COLO829 (cell line): ENCODE data around the gene HDAC4.

Experiments
- DNase-seq: peaks from one replicate; pipeline ENCODE4 v3.0.0; 2012; ENCODE audit warnings: low spot score

The HDAC4 gene

GRCh38 chr2:239140346-239141020 is 260.3 kb downstream of the HDAC4 start:
- DNase-seq: no peak

DNA sequence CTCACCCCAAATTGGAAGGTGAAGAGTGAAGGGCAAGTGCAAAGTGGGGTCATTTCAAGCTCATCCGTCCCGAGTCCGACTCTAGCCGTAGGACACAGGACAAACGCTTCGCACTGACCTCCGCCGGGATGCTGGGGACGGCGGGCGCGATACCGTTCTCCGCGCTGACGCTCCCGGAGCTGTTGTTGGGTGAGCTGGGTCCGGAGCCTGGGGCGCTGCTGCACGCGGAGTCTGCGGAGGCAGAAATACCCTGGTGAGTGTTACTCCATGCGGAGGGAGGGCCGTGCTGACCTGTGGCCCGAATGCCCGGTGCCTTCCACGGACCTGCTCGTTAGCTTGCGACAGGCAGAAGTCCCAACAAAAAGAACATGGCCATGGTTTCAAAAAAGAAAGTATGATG is 261.3 kb downstream of the HDAC4 start:
- no peak for DNase-seq

DNA sequence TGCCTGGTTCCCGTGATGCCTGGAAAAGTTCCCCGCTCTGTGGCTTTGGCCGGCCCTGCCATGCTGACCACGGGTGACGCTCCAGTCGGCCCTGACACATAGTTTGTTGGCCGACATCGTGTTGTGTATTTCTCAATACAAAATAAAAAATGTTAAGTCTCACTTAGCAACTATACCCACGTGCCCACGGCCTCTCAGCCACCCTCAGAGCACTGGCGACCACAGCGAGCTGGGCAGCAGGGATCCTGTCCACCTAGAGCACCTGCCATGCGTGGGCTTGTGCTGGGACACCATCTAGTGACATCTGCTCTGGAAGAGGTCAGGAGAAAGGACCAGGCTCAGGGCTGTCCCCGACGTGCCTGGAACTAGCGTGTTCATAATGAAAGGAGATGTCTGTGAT is 261.7 kb downstream of the HDAC4 start:
- no peak for DNase-seq

DNA sequence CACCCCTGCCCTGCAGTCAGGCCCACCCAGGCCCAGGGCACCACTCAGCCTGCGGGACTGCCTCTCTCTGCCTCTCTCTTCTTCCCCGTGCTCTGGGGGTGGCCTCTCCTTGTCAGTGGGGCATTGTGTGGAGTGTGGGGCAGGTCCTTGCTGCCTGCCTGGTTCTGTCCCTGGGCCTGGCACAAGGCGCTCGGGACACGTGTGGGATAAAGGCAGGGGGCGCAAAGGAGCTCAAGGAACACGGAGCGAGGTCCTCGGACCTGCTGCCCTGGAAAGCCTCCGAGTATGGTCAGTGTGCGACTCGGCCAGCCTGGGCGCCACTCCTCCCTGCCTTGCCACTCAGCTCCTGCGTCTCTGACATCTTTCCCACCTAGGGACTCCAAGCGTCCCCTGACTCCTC is 262.2 kb downstream of the HDAC4 start:
- DNase-seq: no peak

- DNase-seq: no peak
Observed at GRCh38 chr2:239137898-239138283, 262.9 kb downstream of the HDAC4 start.

DNA sequence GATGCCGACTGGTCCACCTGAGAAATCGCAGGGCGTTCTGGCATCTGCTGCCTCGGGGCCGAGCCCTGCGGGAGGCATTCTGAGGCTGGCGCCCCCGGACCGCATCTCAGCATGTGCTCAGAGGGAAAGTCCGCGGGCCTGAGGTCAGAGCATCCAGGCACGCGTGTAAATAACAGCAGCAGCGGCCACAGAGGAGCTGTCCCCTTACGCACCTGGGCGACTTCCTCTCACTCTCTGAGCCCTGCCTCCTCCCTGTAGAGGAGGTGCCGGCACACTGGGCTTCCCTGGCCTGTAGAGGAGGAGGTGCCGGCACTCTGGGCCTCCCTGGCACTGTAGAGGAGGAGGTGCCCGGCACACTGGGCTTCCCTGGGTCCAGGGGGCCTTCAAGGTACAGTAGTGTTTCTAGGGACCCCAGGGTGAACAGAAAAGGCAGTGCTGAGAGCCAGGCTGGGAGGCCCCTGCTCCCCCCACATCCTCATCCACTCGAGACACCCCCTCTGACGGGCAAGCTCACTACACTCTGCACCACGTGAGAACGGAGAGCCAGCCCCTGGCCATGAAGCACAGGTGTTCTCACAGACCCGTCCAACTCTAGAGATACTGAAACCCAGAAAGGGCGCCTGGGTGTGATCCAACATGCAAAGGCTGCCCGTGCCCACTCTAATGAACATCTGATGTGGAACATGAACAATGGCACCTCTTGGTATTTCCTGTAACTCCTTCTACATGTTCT is 263.5 kb downstream of the HDAC4 start:
- DNase-seq: no peak

DNA sequence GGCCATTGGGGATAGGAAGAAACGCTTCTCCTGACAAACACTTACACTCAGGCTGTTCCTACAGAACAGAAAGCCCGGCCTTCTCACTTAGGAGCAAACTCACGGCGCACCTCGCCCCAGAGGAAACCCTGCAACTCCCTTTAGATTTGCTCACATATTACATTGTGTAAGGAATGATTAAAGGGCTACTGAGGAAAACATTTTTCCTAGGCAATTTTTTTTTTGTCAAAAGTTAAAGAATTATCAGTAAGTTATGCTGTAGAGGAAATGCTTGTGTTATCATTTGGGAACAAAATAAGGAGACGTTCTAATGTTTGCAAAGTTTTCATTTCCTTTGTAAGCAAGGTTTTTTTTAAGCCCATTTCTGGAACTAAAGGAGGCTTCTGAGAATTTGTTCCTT is 264.1 kb downstream of the HDAC4 start:
- DNase-seq: no peak

DNA sequence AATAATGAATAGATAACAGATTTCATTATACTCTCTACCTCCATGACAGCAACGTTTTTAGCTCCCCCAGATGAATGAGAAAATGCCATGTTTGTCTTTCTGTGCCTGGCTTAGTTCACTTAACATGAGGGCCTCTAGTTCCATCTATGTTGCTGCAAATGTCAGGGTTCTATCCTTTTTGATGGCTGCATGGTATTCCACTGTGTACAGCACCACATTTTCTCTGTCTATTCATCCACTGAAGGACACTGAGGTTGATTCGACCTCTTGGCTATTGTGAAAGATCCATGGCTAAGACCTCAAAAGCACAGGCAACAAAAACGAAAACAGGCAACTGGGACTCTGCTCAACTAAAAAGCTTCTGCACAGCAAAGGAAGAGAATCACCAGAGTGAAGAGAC is 264.6 kb downstream of the HDAC4 start:
- DNase-seq: no peak

DNA sequence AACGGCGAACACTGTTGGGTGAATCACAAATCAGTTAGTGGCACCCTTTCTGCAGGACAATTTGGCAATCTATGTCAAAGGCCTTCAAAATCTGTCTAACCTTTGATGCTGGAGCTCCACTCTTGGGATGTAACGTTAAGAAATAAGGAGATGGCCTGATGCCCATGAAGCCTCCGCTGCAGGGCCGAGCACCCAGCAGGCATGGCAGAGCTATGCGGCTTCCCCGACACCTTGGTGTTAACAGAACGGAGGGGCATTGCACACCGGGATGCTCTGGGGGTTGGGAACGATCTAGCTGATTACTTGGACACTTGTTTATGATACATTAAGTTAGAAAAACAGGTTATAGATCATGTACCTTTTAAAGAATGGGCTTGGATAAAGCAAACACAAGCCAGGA is 265.3 kb downstream of the HDAC4 start:
- no peak for DNase-seq

- DNase-seq: no peak
Observed at GRCh38 chr2:239133945-239134570, 266.8 kb downstream of the HDAC4 start.

GRCh38 chr2:239132786-239133185 is 268.0 kb downstream of the HDAC4 start:
- DNase-seq: no peak

- DNase-seq: no peak
Observed at GRCh38 chr2:239132156-239132709, 268.6 kb downstream of the HDAC4 start.

- no peak for DNase-seq
Observed at GRCh38 chr2:239131521-239131920, 269.3 kb downstream of the HDAC4 start.

GRCh38 chr2:239130786-239131325 is 270.0 kb downstream of the HDAC4 start:
- no peak for DNase-seq

- no peak for DNase-seq
Observed at GRCh38 chr2:239130041-239130440, 270.8 kb downstream of the HDAC4 start.

DNA sequence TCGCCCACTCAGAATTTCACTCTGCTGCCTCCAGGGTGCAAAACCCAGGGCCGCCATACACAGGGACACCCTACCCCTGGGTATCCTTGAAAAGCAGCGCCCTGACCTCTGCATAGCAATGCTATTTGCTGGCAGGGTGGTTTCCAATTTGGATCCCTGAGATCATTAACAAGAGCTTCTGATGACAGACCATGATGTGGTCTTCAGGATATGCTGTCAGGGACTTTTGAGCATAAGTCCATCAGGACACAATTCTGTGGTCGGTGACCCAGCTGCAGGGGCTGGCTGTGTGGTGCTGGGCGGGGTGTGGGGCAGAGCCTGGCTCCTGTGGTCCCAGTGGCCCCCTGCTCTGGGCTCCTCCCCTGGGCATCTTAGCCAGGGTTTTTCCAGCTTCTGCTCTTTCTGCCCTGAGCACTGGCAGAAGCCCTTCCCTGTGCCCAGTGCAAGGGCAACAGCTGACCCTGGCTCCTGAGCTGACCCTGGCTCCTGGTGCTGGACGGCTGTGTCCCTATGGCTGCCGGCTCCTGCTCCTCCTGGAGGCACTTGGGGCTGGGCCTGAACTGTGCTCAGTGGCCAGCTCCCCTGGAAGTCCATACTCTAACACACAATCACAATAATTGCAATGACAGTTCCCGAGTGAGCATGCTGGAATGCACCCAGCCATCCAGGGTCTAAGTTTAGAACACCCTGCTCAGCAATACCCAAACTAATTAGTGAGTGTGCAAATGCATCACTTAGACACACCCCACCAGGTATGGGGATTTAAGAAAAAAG is 271.5 kb downstream of the HDAC4 start:
- no peak for DNase-seq

- DNase-seq: no peak
Observed at GRCh38 chr2:239128706-239129105, 272.1 kb downstream of the HDAC4 start.

GRCh38 chr2:239127513-239127912 is 273.3 kb downstream of the HDAC4 start:
- DNase-seq: no peak

DNA sequence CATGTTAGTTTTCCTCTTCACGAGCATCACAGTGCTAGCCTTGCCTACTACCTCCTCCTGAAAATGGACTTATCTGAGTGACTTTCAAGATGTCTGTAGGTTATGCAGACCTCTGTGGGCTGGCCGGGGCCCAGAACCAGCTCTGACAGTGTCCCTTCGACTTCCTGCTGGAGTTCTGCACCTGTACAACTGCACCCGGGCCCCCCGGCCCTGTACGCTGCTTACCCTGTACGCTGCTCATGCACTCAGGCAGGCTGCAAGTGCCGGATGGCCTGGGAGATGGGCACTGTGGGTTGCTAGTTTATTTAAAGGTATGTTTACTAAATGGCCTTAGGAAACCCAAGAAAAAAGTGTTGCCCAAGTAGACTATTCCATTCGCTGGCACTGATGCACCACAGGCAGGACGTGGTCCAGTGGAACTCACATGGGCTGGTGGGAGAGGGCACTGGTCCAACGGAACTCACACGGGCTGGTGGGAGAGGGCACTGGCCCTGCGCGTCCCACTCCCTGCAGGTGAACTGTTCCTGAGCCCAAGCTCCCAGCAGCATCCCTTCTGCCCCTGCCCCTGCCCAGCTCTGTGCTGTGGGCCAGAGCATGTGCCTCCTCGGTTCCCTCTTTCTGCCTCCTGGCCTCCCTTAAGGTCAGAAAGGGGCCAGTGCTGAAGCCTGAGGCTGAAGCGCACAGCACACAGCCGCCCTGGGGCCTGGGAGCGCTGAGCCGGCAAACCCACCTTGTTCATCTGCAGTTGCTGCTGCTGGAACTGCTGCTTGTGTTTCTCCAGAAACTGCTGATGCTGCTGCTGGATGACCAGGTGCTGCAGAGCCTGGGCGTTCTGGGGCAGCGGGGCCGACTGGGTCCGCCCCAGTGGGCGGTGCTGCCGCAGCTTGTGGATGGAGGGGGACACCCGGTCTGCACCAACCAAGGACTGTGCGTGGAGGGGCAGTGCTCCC is 274.8 kb downstream of the HDAC4 start:
- no peak for DNase-seq

DNA sequence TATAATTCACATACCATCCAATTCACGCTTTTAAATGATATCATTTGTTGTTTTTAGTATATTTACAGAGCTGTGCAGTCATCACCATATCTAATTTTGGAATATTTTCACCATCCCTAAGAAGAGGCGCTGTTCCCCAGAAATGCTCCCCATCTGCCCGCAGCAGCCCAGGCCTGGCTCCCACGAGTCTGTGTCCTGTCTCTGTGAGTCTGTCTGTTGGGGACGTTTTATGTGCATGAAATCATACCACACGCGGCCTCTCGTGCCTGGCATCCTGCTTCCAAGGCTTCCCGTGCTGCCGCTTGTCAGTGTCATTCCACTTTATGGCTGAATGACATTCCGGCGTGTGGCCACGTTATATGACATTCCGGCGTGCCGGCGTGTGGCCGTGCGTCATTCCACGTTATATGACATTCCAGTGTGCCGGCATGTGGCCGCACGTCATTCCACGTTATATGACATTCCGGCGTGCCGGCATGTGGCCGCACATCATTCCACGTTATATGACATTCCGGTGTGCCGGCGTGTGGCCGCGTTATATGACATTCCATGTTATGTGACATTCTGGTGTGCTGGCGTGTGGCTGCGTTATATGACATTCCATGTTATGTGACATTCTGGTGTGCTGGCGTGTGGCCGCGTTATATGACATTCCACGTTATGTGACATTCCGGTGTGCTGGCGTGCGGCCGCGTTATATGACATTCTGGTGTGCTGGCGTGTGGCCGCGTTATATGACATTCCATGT is 276.5 kb downstream of the HDAC4 start:
- no peak for DNase-seq
